HEK293T (cell line): Measurements from ENCODE around the gene CSGALNACT2.

ENCODE experiments used
- BHLHE40 ChIP-seq: fragments of 450-650 bp; IDR thresholded peaks from 2 replicates; pipeline ENCODE4 v1.6.1; 2016; ENCODE audit warnings: mild to moderate bottlenecking, moderate library complexity, borderline replicate concordance
- CTBP1 ChIP-seq: fragments of 450-650 bp; IDR thresholded peaks from 2 replicates; pipeline ENCODE4 v1.6.1; 2016; ENCODE audit warnings: borderline replicate concordance
- FOXA1 ChIP-seq: fragments of 450-650 bp; IDR thresholded peaks from 2 replicates; pipeline ENCODE4 v1.6.1; 2016; ENCODE audit warnings: mild to moderate bottlenecking
- FOXK2 ChIP-seq: fragments of 450-650 bp; IDR thresholded peaks from 2 replicates; pipeline ENCODE4 v1.6.1; 2016; ENCODE audit warnings: mild to moderate bottlenecking
- FOXM1 ChIP-seq: fragments of 450-650 bp; IDR thresholded peaks from 2 replicates; pipeline ENCODE4 v1.6.1; 2017; ENCODE audit warnings: mild to moderate bottlenecking, borderline replicate concordance
- PKNOX1 ChIP-seq: fragments of 450-650 bp; IDR thresholded peaks from 2 replicates; pipeline ENCODE4 v1.6.1; 2016
- SP1 ChIP-seq: fragments of 450-650 bp; IDR thresholded peaks from 2 replicates; pipeline ENCODE4 v1.6.1; 2017
- SUZ12 ChIP-seq: fragments of 450-650 bp; IDR thresholded peaks from 2 replicates; pipeline ENCODE4 v1.6.1; 2016; ENCODE audit warnings: mild to moderate bottlenecking

GRCh38 chr10:43122096-43122495, 16.1 kb upstream of the CSGALNACT2 start:
- TF ChIP-seq FOXK2 (no peak), PKNOX1 (no peak), SUZ12 (no peak), BHLHE40 (no peak), FOXM1 (no peak), SP1 (no peak), FOXA1 (no peak), CTBP1 (no peak)
